VCaP (cell line): ENCODE data around the gene FOXS1.
"Not testable (repeated sequence)": the region's sequence is repeated elsewhere in the genome, so short reads cannot be mapped to it uniquely, and the experiment has no call there.

Experiments used
- H3K27ac ChIP-seq: fragments of 450-650 bp; 2 replicates; pipeline ENCODE4 v1.5.1; 2017
- CTCF ChIP-seq: fragments of 450-650 bp; conservative IDR thresholded peaks from 2 replicates; pipeline ENCODE4 v1.5.1; 2017; ENCODE audit warnings: mild to moderate bottlenecking, moderate library complexity

The FOXS1 gene

DNA sequence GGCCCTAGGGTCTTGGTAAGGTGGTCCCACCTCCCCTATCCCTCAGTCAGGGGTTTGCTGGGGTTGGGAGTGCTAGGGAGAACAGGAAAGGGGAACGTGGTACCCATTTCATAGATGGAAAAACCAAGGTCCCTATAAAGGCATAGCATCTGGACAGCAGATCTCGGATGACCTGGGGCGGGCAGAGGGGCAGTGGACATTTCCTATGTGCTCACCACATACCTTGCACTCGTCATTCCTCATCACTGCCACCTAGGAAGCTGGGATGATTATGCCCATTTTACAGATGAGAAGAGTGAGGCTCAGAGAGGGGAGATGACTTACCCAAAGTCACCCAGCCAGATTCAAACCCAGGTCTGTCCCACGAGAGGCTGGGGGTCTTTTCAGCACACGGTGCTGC is 14.2 kb downstream of the FOXS1 start:
- no peak overlapping the region for H3K27ac ChIP-seq
- no peak for TF ChIP-seq CTCF

GRCh38 chr20:31830406-31830981 is 14.9 kb downstream of the FOXS1 start:
- H3K27ac ChIP-seq = no peak overlapping the region

DNA sequence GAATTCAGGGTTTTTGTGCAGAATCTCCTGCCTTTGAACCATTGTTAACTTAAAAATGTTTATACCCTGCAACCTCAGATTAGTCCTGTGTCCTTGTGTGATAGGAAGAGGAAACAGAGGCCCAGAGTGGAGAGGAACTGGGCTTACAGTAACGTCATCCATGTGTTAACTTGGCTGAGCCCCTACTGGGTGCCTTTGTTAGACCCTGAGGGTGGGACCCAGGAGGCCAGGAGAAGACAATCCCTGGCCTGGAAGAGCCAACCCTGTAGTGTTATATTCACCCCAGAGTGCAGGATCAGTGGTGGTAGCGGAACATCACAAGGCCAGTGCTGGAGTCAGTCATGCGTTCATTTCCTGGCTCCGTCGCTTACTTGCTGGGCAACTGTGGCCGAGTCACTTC is 15.7 kb downstream of the FOXS1 start:
- no peak for TF ChIP-seq CTCF
- H3K27ac ChIP-seq = no peak overlapping the region

More at GRCh38 chr20:31830406-31830981, 14.9 kb downstream of the FOXS1 start:
- TF ChIP-seq CTCF = no peak

GRCh38 chr20:31828016-31828415 is 17.4 kb downstream of the FOXS1 start:
- not testable (repeated sequence) for H3K27ac ChIP-seq

DNA sequence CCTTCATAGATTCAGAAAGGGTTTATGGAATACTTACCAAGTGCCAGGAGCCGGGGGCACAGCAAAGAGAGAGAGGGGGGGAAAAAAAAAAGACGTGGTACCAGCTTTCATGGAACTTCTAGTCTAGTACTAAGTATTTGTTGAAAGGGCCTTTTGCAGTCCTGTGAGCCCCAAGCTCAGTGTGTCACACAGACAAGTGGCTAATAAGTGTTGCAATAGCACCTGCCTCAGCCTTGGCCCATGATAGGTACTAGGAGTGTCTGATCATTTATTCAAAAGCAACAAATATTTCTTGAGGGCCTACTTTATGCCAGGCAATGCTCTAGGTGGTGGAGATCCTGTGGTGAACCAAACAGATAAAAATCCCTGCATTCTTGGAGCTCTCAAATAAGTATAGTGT is 18.3 kb downstream of the FOXS1 start:
- TF ChIP-seq CTCF = no peak
- H3K27ac ChIP-seq = no peak overlapping the region

DNA sequence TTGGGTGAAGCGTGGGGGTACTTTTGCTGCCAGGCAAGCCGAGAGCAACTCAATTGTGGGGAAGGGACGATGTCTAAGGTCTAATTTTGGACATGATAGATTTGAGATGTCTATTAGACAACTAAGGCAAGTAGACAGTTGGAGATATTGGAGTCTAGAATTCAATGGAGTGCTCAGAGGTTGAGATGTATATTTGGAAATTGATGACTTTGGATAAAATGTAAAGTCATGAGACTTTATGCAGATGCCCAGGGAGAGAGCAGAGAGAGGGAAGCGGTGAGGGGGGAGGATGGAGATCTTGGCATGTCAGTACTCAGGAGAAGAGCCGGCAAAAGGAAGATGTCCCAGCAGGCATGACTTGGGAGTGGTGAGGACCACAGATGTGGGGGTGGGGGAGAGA is 19.3 kb downstream of the FOXS1 start:
- H3K27ac ChIP-seq = no peak overlapping the region
- TF ChIP-seq CTCF = no peak

DNA sequence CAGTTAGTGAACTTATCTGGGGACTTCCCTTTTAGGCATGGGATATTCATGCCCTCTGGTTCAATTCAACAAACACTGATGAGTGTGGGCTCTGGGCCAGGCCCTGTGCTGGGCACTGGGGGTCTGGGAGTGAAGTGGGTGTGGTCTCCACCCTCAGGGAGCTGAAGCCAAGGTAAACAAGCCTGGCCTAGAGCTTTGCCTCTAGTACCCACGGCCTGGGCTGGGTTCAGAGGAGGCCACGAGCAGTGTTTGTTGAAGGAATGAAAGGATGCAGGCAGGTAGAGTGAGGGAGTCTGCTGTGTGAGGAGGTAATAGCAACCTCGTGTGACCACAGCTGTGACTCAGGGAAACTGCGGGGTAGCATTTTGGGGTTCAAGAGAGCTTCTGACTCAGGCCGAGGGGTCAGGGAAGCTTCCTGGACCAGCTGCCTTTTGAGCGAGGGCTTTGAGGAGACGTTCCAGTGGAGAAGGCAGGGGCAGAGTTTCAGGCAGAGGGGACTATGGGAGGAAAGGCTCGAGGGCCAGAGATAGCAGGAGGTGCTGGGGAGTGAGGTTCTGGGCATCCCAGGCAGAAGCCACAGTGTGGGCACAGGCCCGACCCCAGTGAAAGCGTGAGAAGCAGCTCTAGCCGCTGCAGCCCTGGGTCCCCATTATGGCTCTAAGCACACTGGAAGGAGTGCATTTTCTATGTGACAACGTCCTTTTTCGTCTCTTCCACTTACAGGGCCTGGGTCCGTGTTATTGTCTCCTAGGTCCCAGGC is 20.7 kb downstream of the FOXS1 start:
- peak overlapping the region; percentile 26; the same call in 1 of the 2 replicates for H3K27ac ChIP-seq
- no peak for TF ChIP-seq CTCF

DNA sequence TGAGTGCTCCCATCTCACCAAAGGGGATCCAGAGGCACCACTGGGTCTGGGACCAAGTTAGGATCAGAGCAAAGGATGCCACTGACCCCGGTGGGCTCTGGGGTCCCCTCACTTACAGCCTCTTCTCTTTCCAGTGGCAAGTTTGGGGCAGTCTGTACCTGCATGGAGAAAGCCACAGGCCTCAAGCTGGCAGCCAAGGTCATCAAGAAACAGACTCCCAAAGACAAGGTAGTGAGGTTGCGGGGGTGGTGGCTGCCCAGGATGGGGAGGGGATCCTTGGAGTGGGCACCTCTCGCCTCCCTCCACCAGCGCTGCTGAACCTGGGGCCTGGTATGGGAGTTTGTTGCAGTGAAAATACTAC is 21.3 kb downstream of the FOXS1 start:
- peak overlapping the region; percentile 26; the same call in 1 of the 2 replicates for H3K27ac ChIP-seq
- TF ChIP-seq CTCF = no peak
